ENCODE measurements around the gene GRIFIN. TPM values are rescaled to one million over a fixed set of nuclear protein-coding genes. Genes with fewer than 3 reads are reported as not detected.

Gene GRIFIN
- not detected in 2 replicates for total RNA-seq

GRCh38 chr7:2476298-2476697, at the start of gene GRIFIN:
Gene GRIFIN, minus strand, starts transcription at chr7:2476398. Its CDS starts 15 bp downstream, at chr7:2476383.

GRCh38 chr7:2519119-2519930, 43.1 kb upstream of the GRIFIN start, which contains the start of gene LFNG:
Gene LFNG, plus strand, starts transcription at chr7:2519774. Its CDS starts 88 bp downstream, at chr7:2519862.

Other genes starting within 250 kb of the GRIFIN start
- gene MAD1L1, start 243.5 kb downstream of the GRIFIN start, total RNA-seq, result 69.7 and 82.0 TPM in 2 replicates
- 14.6 and 26.1 TPM in 2 replicates for gene MRM2, start 234.2 kb downstream of the GRIFIN start, total RNA-seq
- gene NUDT1, start 234.2 kb downstream of the GRIFIN start, total RNA-seq, result 31.1 and 42.7 TPM in 2 replicates
- 18.2 and 21.1 TPM in 2 replicates for gene SNX8, start 162.0 kb downstream of the GRIFIN start, total RNA-seq
- gene EIF3B, start 121.6 kb downstream of the GRIFIN start, total RNA-seq, result 210 and 289 TPM in 2 replicates
- 8.5 and 10.3 TPM in 2 replicates for gene CHST12, start 72.8 kb downstream of the GRIFIN start, total RNA-seq
- gene LFNG, start 43.4 kb upstream of the GRIFIN start, total RNA-seq, result 4.4 and 6.1 TPM in 2 replicates
- 31.1 and 32.4 TPM in 2 replicates for gene BRAT1, start 79.1 kb upstream of the GRIFIN start, total RNA-seq
- gene IQCE, start 82.6 kb upstream of the GRIFIN start, total RNA-seq, result 12.0 and 12.9 TPM in 2 replicates
- 36.5 and 45.0 TPM in 2 replicates for gene TTYH3, start 155.6 kb upstream of the GRIFIN start, total RNA-seq
- 0.22 and 0.62 TPM in 2 replicates for gene AMZ1, start 211.8 kb upstream of the GRIFIN start, total RNA-seq

All from uterine smooth muscle cell (primary cell).